ENCODE results near the gene SPEM2.
"Not testable (repeated sequence)": the region's sequence is repeated elsewhere in the genome, so short reads cannot be mapped to it uniquely, and the experiment has no call there.

SPEM2 gene

GRCh38 chr17:7443499-7444485, 18.4 kb downstream of the SPEM2 start:
- no peak for DNase-seq

- DNase-seq = peak in 1 of 2 donors; percentile 60
These were observed 19.5 kb downstream of the SPEM2 start, which contains the start of gene CHRNB1 for GRCh38 chr17:7444682-7445618. TSS of gene CHRNB1 (plus strand) at chr17:7445061. CDS start at chr17:7445128, 67 bp downstream.

DNA sequence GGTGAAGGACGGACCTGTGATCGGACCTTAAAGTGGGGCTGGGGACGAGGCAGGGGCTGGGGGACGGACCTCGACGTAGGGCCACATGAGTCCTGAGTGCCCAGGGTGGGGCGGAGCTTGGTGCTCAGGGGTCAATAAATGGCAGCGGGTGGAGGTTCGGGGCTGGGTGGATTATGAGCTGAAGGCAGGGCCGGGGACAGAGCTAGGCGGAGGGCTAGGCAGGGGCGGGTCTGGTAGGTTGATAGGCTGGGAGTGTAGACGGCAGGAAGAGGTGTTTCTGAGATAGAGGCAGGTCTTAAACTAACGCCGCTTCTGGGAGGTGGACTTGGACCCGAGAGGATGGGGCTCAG, 20.2 kb downstream of the SPEM2 start:
- DNase-seq = peak; percentile 21 to 43

DNA sequence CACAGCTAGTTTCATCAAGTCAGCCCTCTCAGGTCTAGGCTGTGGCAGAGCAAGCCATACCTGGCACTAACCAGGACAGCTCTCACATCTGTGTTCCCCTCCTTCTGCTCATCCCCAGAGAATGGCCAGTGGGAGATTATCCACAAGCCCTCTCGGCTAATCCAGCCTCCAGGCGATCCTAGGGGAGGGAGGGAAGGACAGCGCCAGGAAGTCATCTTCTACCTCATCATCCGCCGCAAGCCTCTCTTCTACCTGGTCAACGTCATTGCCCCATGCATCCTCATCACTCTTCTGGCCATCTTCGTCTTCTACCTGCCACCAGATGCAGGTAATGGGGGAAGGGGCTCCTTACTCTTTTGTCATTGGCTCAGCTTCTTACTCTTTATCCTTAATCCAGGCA, 23.0 kb downstream of the SPEM2 start:
- DNase-seq = no peak

DNA sequence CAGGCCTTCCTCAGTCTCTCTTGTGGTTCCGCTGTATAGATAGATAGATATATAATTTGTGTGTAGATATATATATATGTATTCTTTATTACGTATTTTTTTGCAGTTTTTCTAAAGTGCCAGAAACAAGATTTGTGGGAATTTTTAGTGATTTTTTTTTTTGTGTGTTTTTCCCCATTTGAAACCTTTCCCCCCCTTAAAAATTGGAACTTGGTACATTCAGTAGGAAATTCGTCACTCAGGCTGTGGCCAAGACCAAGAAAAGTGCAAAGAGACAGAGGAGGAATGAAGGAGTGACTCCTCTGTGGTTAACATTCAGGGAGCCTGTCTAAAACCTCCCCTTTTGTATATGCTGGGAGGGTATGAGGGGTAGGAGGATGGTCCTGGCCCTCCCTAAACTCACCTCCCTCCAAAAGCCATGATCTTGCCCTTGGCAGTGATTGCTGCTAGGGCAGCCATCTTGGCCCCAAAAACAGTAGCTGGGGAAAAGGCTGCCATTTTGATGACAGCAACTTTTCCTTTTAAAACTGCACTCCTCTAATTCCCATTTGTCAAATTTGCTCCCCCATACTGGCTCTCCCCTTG, 34.6 kb downstream of the SPEM2 start:
- DNase-seq = no peak

GRCh38 chr17:7460850-7461660, 35.6 kb downstream of the SPEM2 start:
- no peak for DNase-seq

- DNase-seq = no peak
These were observed 37.3 kb downstream of the SPEM2 start for GRCh38 chr17:7462474-7463371.

DNA sequence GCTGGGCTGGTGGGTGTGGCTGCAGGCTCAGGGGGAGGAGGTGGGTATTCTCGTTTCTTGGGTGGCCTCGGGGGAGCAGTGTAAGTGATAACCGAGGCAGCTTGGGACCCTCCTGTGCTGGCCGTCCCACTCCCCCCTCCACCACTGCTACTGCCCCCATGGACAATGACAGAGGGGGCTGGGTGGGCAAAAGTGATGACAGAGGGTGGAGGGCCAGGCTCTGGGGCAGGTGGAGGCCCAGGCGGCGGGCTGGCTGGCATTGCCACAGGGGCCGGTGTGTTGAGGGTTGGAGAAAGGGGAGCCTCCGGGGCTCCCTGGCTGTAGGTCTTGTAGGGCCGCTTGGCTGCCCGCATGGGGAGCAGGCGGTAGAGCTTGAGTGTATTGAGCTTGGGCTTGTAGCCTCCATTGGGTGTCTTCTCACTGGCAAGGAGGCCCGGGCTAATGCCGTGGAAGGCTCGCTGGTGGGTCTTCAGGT, 38.0 kb downstream of the SPEM2 start:
- DNase-seq = no peak

GRCh38 chr17:7464081-7464480, 38.7 kb downstream of the SPEM2 start:
- no peak for DNase-seq

DNA sequence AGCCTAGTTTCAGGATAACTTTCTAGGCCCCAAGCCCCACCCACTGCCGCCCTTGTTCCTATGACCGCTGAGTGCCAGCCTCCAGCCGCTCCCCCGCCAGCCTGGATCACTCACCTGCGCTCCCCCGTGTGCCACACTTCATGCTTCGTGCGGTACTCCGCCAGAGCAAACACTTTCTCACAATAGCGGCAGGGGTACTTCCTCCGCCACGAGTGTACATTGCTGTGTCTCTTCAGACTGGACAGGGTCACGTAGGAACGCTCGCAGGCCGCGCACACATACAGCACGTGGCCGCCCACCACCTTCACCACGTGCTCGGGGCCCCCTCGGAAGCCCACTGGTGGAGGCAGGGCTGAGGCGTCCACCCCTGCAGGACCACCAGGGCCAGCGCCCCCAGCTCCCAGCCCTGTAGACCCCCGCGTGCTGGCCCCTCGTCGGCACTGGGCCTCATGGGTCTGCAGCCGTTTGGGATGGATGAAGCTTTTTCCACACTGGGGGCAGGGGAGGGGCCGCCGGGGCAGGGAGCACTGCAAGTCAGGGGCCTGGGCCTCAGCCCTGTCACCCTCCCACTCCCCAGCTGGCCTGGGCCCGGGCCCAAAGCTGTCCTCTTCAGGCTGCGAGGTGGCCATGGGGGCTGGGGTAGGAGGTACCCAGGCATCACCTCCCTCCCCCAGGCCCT, 40.3 kb downstream of the SPEM2 start:
- no peak for DNase-seq

DNA sequence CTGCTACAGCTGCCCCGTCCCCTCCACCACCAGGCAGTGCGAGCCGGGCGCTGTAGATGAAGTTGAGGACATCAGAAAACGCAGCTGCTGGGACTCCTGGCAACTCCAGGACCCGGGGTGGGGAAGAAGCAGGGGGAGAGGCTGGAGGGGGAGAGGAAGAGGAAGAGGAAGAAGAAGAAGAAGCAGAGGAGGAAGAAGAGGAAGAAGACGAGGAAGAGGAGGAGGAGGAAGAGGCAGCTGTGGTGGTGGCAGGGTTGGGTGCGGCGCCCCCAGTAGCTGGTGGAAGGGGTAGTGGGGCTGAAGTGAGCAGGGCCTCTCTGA, 40.9 kb downstream of the SPEM2 start:
- no peak for DNase-seq

- DNase-seq = peak in 1 of 2 donors; percentile 49
These were observed 41.4 kb downstream of the SPEM2 start for GRCh38 chr17:7466639-7467341.

DNA sequence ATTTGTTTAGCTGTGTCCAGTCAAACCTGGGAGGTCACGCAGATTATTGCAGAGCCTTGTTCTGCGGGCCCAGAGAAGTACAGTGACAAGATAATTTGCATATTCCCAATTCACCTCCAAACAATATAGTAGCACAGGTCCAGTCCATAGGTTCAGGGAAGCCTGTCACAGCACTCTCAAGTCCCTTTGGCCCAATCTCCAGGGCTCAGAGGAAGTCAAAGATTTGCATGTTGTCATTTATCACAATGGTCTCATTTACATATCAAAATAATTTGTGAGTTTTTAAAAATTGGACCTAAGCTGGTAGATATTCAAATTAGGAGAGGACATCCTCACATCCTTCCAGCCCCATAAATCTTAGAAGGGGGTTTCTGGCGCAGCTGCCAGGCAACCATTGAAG, 42.1 kb downstream of the SPEM2 start:
- no peak for DNase-seq

- no peak for DNase-seq
These were observed 42.9 kb downstream of the SPEM2 start for GRCh38 chr17:7468290-7468689.

DNA sequence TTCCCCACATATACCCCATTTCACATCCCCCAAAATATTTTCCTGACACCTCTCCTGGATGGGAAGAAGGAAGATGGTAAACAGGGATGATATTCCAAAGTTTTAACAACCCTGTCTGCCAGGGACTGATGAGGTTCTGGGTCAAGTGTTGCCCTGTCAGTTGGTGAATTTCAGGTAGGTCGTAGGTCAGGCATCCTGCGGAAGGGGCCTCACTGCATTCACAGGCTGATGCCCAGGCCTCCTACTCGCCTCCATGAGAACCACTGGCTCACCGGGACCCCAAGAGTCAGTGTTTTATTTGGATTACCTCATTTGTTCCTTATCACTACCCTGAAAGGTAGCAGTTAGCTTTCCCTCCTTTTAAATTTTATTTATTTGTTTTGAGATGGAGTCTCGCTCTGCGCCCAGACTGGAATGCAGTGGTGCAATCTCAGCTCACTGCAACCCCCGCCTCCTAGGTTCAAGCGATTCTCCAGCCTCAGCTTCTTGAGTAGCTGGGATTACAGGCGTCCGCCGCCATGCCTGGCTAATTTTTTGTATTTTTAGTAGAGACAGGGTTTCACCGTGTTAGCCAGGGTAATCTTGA, 43.5 kb downstream of the SPEM2 start:
- no peak for DNase-seq

GRCh38 chr17:7469843-7470242, 44.4 kb downstream of the SPEM2 start:
- DNase-seq = not testable (repeated sequence)

- not testable (repeated sequence) for DNase-seq
These were observed 45.1 kb downstream of the SPEM2 start for GRCh38 chr17:7470457-7470973.

- DNase-seq = no peak
These were observed 46.3 kb downstream of the SPEM2 start for GRCh38 chr17:7471729-7472128.

- not testable (repeated sequence) for DNase-seq
These were observed 49.4 kb downstream of the SPEM2 start for GRCh38 chr17:7474767-7475166.

Data from CD4-positive, alpha-beta T cell treated with Interleukin-1 beta for 1 hour (primary cell).